ENCODE data around the gene DLL1. TPM values are rescaled to one million over a fixed set of nuclear protein-coding genes. Genes with fewer than 3 reads are reported as not detected.

Gene DLL1
- total and polyA plus RNA-seq, 4 donors = 0.13 to 30.5 (median 14.4) TPM

DNA sequence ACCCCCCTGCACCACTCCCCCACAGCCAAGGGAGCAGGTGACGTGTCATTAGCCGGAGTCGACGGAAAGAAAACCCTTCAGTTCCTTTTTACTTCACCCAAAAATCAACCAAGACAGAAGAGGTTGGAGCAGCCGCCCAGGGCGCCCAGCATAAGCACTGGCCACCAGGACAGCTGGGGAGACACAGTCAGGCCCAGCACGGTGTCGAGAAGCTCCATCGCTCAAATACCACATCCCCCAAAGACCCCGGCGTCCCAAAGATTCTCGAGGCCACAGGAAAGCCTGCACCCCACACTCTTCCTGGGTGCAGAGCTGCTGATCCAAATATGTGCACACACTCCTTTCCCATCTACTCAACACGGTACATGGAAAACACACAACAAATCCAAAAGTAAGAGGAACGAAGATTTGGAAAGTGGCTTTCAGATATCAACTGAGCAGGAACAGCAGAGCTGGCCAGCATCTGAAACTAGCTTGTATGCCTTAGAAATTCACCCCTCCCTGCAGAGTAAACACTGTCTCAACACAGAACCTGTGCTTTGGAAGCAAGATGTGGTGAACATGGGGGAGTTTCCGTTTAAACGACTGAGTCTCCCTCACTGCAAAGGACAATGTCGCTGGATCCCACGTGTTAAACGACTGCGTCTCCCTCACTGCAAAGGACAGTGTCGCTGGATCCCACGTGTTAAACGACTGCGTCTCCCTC, 54.6 kb downstream of the DLL1 start:
- ATAC-seq (ENCODE audit: low FRiP score) (no peak), DNase-seq (peak in 1 of 2 donors; percentile 67)
- Histone ChIP-seq H3K27me3 (ENCODE audit: control insufficient read depth in 1 of 2, insufficient read depth in 2 of 2, low read length in 1 of 2) (no peaks in the 10 kb centered on the region), H3K27ac (ENCODE audit: low read depth in 1 of 2, low read length in 2 of 2) (no peak overlapping the region), H3K4me3 (ENCODE audit: low read length in 2 of 2) (no peak overlapping the region), H3K9me3 (ENCODE audit: control insufficient read depth, low read length) (no peaks in the 10 kb centered on the region), H3K4me1 (ENCODE audit: control insufficient read depth in 1 of 2, insufficient read depth in 2 of 2, low read length in 2 of 2) (no peaks in the 10 kb centered on the region), H3K36me3 (ENCODE audit: control insufficient read depth in 1 of 2, insufficient read depth in 2 of 2, low read length in 1 of 2) (no peaks in the 10 kb centered on the region)
- WGBS, 2 donors = 76 to 83% methylated on average over 22 to 24 of the region's 24 CpGs
- intact Hi-C loops (cut with DNase I) = no loop called here

GRCh38 chr6:170235391-170236125, 55.3 kb downstream of the DLL1 start:
- H3K4me1 ChIP-seq (ENCODE audit: control insufficient read depth in 1 of 2, insufficient read depth in 2 of 2, low read length in 2 of 2) = no peaks in the 10 kb centered on the region
- ATAC-seq (ENCODE audit: low FRiP score) (no peak), DNase-seq (peak in 1 of 2 donors; percentile 52)
- WGBS, 2 donors = 85 to 89% methylated on average over 16 of the region's 16 CpGs
- no peak overlapping the region for H3K27ac ChIP-seq (ENCODE audit: low read depth in 1 of 2, low read length in 2 of 2)
- H3K36me3 ChIP-seq (ENCODE audit: control insufficient read depth in 1 of 2, insufficient read depth in 2 of 2, low read length in 1 of 2) = no peaks in the 10 kb centered on the region
- intact Hi-C loops (cut with DNase I) = no loop called here
- no peaks in the 10 kb centered on the region for H3K27me3 ChIP-seq (ENCODE audit: control insufficient read depth in 1 of 2, insufficient read depth in 2 of 2, low read length in 1 of 2)
- no peaks in the 10 kb centered on the region for H3K9me3 ChIP-seq (ENCODE audit: control insufficient read depth, low read length)
- no peak overlapping the region for H3K4me3 ChIP-seq (ENCODE audit: low read length in 2 of 2)

GRCh38 chr6:170234419-170234818, 56.5 kb downstream of the DLL1 start:
- Histone ChIP-seq H3K36me3 (ENCODE audit: control insufficient read depth in 1 of 2, insufficient read depth in 2 of 2, low read length in 1 of 2) (no peaks in the 10 kb centered on the region), H3K4me3 (ENCODE audit: low read length in 2 of 2) (no peak overlapping the region), H3K9me3 (ENCODE audit: control insufficient read depth, low read length) (no peaks in the 10 kb centered on the region), H3K27ac (ENCODE audit: low read depth in 1 of 2, low read length in 2 of 2) (no peak overlapping the region), H3K27me3 (ENCODE audit: control insufficient read depth in 1 of 2, insufficient read depth in 2 of 2, low read length in 1 of 2) (no peaks in the 10 kb centered on the region), H3K4me1 (ENCODE audit: control insufficient read depth in 1 of 2, insufficient read depth in 2 of 2, low read length in 2 of 2) (no peaks in the 10 kb centered on the region)
- intact Hi-C loops (cut with DNase I) = no loop called here
- DNase-seq = peak in 1 of 2 donors; percentile 13
- no peak for ATAC-seq (ENCODE audit: low FRiP score)
- 86 to 91% methylated on average over 9 of the region's 9 CpGs for WGBS, 2 donors

DNA sequence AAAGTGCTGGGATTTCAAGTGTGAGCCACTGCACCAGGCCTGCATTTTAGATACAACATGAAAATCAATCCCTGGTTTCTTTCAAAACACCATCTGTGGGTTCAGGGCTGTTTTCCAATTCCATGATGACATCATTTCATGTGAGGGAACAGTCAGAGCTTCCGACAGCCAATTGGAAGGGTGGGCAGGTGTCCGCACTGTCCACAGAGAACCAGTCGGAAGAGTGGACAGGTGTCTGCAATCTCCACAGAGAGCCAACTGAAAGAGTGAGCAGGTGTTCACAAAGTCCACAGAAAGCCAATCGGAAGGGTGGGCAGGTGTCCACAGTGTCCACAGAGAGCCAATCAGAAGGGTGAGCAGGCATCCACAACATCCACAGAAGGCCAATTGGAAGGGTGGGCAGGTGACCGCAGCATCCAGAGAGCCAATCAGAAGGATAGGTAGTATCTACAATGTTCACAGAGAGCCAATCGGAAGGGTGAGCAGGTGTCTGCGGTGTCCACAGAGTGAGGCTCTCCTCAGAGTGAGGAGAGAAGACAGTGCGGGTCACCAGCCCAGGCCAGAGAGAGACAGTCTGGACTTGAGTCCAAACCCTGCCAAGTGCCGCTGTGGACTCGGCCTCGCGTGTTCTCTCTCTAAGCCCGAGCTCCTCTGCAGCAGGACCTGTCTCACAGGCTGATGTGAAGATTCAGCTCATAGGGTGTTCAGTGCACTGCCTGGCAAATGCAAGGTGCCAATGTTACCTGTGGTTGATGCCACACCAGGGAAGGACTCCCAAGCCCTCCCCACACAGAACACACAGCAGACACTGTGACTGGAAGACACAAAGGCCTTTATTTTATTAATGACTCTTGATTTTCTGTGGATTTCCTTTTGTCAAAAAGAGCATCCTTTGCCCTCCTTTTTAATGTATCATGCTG, 57.3 kb downstream of the DLL1 start:
- WGBS, 2 donors = 92 to 96% methylated on average over 13 of the region's 13 CpGs
- DNase-seq (peak in 1 of 2 donors; percentile 64), ATAC-seq (ENCODE audit: low FRiP score) (no peak)
- intact Hi-C loops (cut with DNase I) = no loop called here
- Histone ChIP-seq H3K4me1 (ENCODE audit: control insufficient read depth in 1 of 2, insufficient read depth in 2 of 2, low read length in 2 of 2) (no peaks in the 10 kb centered on the region), H3K27me3 (ENCODE audit: control insufficient read depth in 1 of 2, insufficient read depth in 2 of 2, low read length in 1 of 2) (no peaks in the 10 kb centered on the region), H3K9me3 (ENCODE audit: control insufficient read depth, low read length) (no peaks in the 10 kb centered on the region), H3K4me3 (ENCODE audit: low read length in 2 of 2) (no peak overlapping the region), H3K27ac (ENCODE audit: low read depth in 1 of 2, low read length in 2 of 2) (no peak overlapping the region), H3K36me3 (ENCODE audit: control insufficient read depth in 1 of 2, insufficient read depth in 2 of 2, low read length in 1 of 2) (no peaks in the 10 kb centered on the region)

Small RNA genes lying within 50 kb of the gene (microRNA-seq; reads per million reads assigned to microRNA genes)
- 0 reads per million in 2 donors for gene MIR4644

Other genes starting within 250 kb of the DLL1 start
- gene FAM120B, start 15.7 kb upstream of the DLL1 start, total RNA-seq = 10 to 100 TPM; 30.2 to 38.5 TPM
- 10 to 100 TPM in 1 of 2 donors, 1 to 10 TPM in 1; 5.5 to 10.7 TPM for gene FAM120B, start 15.7 kb upstream of the DLL1 start, polyA plus RNA-seq